Urinary bladder (tissue), 4 donors: Measurements from ENCODE around the gene MID1. TPM values are rescaled to one million over a fixed set of nuclear protein-coding genes. Genes with fewer than 3 reads are reported as not detected.

Source experiments
- DNase-seq: peaks from one replicate; pipeline ENCODE4 v3.0.0-alpha.2; 2015; ENCODE audit errors: extremely low spot score
- H3K27ac ChIP-seq: one replicate; pipeline ENCODE4 v1.5.1; 2013; ENCODE audit warnings: low read depth, mild to moderate bottlenecking, moderate library complexity
- H3K36me3 ChIP-seq: one replicate; pipeline ENCODE4 v1.6.1; 2013; ENCODE audit warnings: mild to moderate bottlenecking, moderate library complexity; ENCODE audit not compliant: insufficient read depth
- H3K4me1 ChIP-seq: one replicate; pipeline ENCODE4 v1.6.1; 2013; ENCODE audit warnings: mild to moderate bottlenecking, moderate library complexity; ENCODE audit not compliant: insufficient read depth
- H3K4me3 ChIP-seq: one replicate; pipeline ENCODE4 v1.5.1; 2013; ENCODE audit warnings: low read depth, low read length
- WGBS: extraction: QIAGEN DNeasy Blood & Tissue Kit; methylation state at CpG from one replicate; pipeline ENCODE4 v1.1.7; 2013; 5-methylcytosine and 5-hydroxymethylcytosine counted together
- polyA plus RNA-seq: library from polyadenylated mRNA; stranded (reverse); fragments of 200-250 nt; gene quantifications from one replicate; pipeline ENCODE4 v1.2.3, GENCODE V29; 2013
- total RNA-seq: library from RNA; depleted of rRNA; stranded (reverse); fragments of >200 nt; gene quantifications from one replicate; pipeline ENCODE4 v1.2.3, GENCODE V29; 2014
- donor health status: healthy with polysubstance abuse.
- donor health status: healthy.

The MID1 gene
- total and polyA plus RNA-seq, 2 donors, result 12.0 to 47.3 TPM

DNA sequence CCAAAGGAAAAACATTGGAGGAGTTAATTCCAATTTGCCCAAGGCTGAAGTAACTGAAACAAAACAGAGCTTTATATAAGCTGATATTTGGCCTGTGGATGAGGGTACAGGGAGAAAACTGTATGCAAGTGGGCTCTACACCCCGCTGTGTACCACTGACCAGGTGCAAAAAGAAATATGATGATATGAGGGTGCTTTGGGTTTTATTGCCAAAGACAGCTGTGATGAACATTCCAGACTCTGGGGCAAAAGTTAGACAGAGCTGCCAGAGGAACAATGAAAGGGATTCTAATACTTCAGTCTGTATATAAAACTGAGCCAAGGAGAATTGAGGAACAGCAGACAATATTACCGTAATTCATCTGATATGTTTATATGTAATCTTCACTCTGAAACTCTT lies 117.4 kb downstream of the MID1 start:
- no peak for DNase-seq
- Histone ChIP-seq H3K36me3 (no peaks in the 10 kb centered on the region), H3K27ac (no peak overlapping the region), H3K4me3 (no peak overlapping the region), H3K4me1 (no peaks in the 10 kb centered on the region)
- 47% methylated on average over 2 of the region's 2 CpGs for WGBS

DNA sequence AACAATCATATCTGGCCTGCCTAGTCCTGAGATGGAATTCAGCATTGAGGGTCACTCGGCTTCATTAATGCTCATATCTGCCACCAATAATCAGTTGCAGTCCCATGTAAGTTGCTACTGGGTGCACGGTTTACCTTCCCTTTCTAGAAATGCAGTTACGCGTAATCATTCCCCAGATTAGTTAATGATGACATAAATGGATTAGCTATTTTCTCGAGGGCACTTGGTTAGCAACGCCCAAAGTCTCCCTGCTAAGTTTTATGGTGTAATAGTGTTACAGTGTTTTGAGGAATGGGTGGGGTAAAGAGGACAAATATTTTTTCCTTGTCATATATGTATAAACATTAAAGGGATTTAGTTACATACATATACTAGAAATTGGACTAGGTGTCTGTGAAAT lies 118.8 kb downstream of the MID1 start:
- H3K4me3 ChIP-seq, result no peak overlapping the region
- H3K27ac ChIP-seq, result no peak overlapping the region
- no peaks in the 10 kb centered on the region for H3K36me3 ChIP-seq
- no peaks in the 10 kb centered on the region for H3K4me1 ChIP-seq
- 67% methylated on average over 6 of the region's 6 CpGs for WGBS
- no peak for DNase-seq

DNA sequence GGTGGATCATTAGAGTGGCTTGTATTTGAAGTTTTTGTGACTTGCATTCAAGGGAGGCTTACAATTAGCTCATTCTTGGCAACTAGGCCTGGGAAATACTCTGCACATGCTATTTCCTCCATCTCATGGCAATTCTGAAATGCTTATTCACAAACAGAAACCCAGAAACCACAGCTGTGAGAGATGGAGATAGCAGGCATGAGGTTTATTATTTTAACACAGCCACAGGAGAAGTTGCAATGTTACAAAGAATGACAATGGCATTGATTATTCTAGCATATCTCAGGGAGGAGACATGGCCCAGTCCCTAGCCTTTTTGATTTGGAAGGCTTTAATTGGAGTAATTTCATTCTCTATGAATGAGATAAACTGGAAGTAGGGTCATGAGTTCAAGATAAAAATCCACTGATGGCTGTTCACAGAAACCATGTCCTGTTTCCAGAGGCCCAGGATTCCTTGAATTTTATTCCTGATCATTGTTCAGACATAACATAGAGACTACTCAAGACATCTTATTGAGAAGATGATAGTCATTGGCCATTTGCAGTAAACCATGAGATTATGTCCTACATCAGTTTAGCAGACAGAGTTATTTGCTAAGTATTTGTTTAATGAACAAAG lies 123.9 kb downstream of the MID1 start:
- H3K27ac ChIP-seq, result no peak overlapping the region
- DNase-seq, result no peak
- H3K4me1 ChIP-seq, result no peaks in the 10 kb centered on the region
- H3K4me3 ChIP-seq, result no peak overlapping the region
- H3K36me3 ChIP-seq, result no peaks in the 10 kb centered on the region

GRCh38 chrX:10495677-10496076 lies 124.7 kb downstream of the MID1 start:
- H3K4me3 ChIP-seq, result no peak overlapping the region
- no peaks in the 10 kb centered on the region for H3K4me1 ChIP-seq
- H3K36me3 ChIP-seq, result no peaks in the 10 kb centered on the region
- H3K27ac ChIP-seq, result no peak overlapping the region
- 94% methylated on average over 3 of the region's 3 CpGs for whole genome bisulfite sequencing
- no peak for DNase-seq

DNA sequence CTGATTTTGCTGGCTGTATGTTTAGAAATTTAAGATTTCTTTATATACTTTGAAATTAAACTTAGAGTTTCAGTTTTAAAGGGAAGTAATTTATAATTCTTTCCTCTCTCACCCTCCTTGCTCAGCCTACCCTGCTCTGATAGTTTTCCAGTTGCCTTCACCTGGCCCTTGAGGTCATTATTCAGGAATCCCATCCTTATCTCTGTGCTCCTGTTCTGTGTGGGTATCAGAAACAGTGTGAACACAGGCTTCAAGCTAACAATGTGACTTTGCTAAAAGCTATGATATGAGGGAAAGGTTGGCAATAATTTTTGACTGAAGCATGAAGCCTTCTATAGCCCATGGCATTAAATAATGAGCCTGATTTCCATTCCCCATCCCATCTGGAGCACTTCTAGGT lies 128.1 kb downstream of the MID1 start:
- no peak overlapping the region for H3K27ac ChIP-seq
- DNase-seq, result no peak
- H3K4me3 ChIP-seq, result no peak overlapping the region
- no peaks in the 10 kb centered on the region for H3K4me1 ChIP-seq
- no peaks in the 10 kb centered on the region for H3K36me3 ChIP-seq

DNA sequence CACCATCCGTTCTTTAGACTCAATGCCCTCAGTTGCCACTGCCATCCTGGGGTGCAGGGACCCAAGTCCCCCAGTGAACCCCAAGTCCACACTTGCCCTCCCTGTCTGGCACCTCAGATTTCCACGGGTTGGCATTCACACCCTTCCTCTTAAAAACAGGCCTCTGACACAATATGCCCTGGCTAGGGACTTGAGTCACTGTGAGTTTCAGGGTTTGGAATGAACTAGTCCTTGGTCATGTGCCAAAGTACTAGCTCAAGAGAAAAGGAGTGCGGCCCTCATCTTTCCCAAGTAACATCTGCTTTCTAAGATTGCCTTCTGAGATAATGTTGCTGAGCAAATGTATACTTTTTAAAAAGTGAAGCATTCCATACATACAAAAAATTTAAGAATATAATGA lies 134.0 kb downstream of the MID1 start:
- WGBS, result 44% methylated on average over 3 of the region's 3 CpGs
- no peak overlapping the region for H3K27ac ChIP-seq

DNA sequence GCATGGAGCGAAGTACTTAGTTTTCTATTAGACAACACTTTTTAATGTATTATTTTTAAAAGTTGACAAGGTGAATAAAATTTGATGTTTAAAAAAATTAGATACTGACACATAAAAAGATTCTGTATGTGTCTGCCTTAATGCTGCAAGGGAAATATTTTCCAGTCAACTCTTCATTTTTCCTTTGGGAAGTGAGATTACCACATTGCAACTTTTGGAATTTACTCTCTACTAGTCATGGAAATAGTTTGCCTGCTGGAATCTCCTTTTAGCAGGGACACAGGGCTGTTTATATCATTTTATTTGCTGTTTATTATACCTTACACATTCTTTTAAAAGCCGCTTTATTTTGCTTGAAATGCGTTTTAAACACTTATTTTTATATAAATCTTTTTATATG lies 135.1 kb downstream of the MID1 start:
- no peaks in the 10 kb centered on the region for H3K36me3 ChIP-seq

More for the DNA sequence above, 134.0 kb downstream of the MID1 start:
- no peak overlapping the region for H3K4me3 ChIP-seq
- H3K36me3 ChIP-seq, result no peaks in the 10 kb centered on the region
- DNase-seq, result no peak
- H3K4me1 ChIP-seq, result no peaks in the 10 kb centered on the region

DNA sequence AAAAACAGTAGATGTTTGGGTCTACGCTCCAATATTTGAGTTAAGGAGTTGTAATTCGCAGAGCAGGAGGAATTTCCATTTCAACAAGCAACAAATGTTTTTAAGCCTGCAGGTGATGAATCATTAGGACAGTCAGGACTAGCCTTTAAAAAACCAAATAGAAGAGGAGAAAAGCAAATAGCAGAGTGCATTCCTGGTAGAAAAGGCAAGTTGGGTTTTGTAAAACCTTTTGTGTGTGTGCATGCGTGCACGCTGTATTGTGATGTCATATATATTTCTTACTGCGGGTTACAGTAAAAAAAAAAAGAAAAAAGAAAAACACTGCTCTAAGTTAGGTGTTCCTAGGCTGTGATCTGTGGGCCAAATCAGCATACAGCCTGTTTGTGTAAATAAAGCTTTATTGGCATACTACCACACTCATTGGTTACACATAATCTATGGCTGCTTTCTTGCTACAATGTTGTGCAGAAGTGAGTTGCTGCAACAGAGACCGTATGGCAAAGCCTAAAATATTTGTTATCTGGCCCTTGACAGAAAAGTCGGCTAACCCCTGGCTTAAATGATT lies 135.6 kb downstream of the MID1 start:
- 68% methylated on average over 7 of the region's 7 CpGs for WGBS
- Histone ChIP-seq H3K27ac (no peak overlapping the region), H3K36me3 (no peaks in the 10 kb centered on the region), H3K4me1 (no peaks in the 10 kb centered on the region), H3K4me3 (no peak overlapping the region)
- no peak for DNase-seq

More for the DNA sequence above, 135.1 kb downstream of the MID1 start:
- Histone ChIP-seq H3K27ac (no peak overlapping the region), H3K4me1 (no peaks in the 10 kb centered on the region), H3K4me3 (no peak overlapping the region)
- WGBS, result 56% methylated on average over 3 of the region's 3 CpGs
- no peak for DNase-seq

- H3K36me3 ChIP-seq, result no peaks in the 10 kb centered on the region
- H3K4me3 ChIP-seq, result no peak overlapping the region
- no peak for DNase-seq
- H3K4me1 ChIP-seq, result no peaks in the 10 kb centered on the region
- no peak overlapping the region for H3K27ac ChIP-seq
- 62% methylated on average over 9 of the region's 9 CpGs for WGBS
Measured at GRCh38 chrX:10483191-10483831, 137.1 kb downstream of the MID1 start.

GRCh38 chrX:10482708-10483107 lies 137.7 kb downstream of the MID1 start:
- H3K36me3 ChIP-seq, result no peaks in the 10 kb centered on the region
- H3K4me3 ChIP-seq, result no peak overlapping the region
- DNase-seq, result no peak
- no peak overlapping the region for H3K27ac ChIP-seq
- H3K4me1 ChIP-seq, result no peaks in the 10 kb centered on the region
- 79% methylated on average over 5 of the region's 5 CpGs for WGBS

GRCh38 chrX:10482261-10482660 lies 138.1 kb downstream of the MID1 start:
- H3K4me1 ChIP-seq, result no peaks in the 10 kb centered on the region
- WGBS, result 85% methylated on average over 9 of the region's 9 CpGs
- no peak for DNase-seq
- H3K4me3 ChIP-seq, result no peak overlapping the region
- H3K27ac ChIP-seq, result no peak overlapping the region
- no peaks in the 10 kb centered on the region for H3K36me3 ChIP-seq

DNA sequence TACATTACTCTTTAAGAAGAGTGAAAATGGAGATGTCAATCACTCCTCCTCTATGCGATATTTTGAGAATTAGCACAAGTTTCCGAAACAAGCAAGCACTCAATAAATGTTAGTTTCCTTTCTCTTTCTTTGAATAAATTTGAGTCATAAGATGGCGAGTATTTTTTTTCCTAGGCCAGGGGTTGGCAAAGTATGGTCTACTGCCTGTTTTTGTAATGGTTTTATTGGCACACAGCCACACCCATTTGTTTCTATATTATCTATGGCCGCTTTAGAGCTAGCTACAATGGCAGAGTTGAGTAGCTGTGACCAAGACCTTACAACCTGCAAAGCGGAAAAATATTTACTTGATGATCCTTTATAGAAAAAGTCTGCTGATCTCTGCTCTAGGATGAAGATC lies 139.5 kb downstream of the MID1 start:
- Histone ChIP-seq H3K27ac (no peak overlapping the region), H3K4me1 (no peaks in the 10 kb centered on the region), H3K36me3 (no peaks in the 10 kb centered on the region), H3K4me3 (no peak overlapping the region)
- WGBS, result 94% methylated on average over 5 of the region's 5 CpGs
- no peak for DNase-seq

GRCh38 chrX:10479508-10479907 lies 140.9 kb downstream of the MID1 start:
- Histone ChIP-seq H3K4me1 (no peaks in the 10 kb centered on the region), H3K27ac (no peak overlapping the region), H3K4me3 (no peak overlapping the region), H3K36me3 (no peaks in the 10 kb centered on the region)
- 97% methylated on average over 3 of the region's 3 CpGs for WGBS
- no peak for DNase-seq

GRCh38 chrX:10477525-10477924 lies 142.9 kb downstream of the MID1 start:
- 79% methylated on average over 3 of the region's 3 CpGs for WGBS
- Histone ChIP-seq H3K27ac (no peak overlapping the region), H3K36me3 (peaks cover 3% of the 10 kb centered on the region), H3K4me3 (no peak overlapping the region), H3K4me1 (no peaks in the 10 kb centered on the region)
- no peak for DNase-seq
